GM18858 (cell line): ENCODE results near the gene MRPL11.
"Not testable (repeated sequence)": the region's sequence is repeated elsewhere in the genome, so short reads cannot be mapped to it uniquely, and the experiment has no call there.

ENCODE experiments used
- ATAC-seq: cut with Tn5 transposase; IDR thresholded peaks from one replicate; pipeline ENCODE4 v1.9.1; 2021; ENCODE audit not compliant: unreplicated experiment

Gene MRPL11

DNA sequence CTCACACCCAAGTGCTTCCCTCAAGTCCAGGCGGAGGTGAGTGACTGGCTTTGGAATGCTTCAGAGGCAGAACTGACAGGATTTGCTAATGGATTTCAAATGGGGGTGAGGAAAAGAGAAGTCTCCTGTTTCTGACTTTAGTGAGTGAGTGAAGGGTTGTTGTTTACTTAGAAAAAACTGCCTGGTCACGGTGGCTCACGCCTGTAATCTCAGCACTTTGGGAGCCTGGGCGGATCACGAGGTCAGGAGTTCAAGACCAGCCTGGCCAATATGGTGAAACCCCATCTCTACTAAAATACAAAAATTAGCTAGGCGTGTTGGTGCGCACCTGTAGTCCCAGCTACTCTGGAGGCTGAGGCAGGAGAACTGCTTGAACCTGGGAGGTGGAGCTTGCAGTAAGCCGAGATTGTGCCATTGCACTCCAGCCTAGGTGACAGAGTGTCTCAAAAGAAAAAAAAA lies 6.7 kb downstream of the MRPL11 start:
- not testable (repeated sequence) for ATAC-seq

DNA sequence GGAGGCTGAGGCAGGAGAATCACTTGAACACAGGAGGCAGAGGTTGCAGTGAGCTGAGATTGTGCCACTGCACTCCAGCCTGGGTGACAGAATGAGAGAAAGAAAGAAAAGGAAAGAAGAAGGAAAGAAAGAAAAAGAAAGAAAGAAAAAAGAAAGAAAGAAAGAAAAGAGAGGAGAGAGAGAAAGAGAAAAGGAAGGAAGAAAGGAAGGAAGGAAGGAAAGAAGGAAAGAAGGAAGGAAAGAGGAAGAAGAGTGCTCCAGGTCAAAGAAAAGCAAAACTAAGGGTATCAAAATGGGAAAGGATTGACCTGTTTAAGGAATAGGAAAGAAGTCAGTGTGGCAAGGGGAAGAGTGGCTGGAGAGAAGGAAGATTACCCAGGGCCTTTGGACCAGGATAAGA lies 7.4 kb downstream of the MRPL11 start:
- not testable (repeated sequence) for ATAC-seq

DNA sequence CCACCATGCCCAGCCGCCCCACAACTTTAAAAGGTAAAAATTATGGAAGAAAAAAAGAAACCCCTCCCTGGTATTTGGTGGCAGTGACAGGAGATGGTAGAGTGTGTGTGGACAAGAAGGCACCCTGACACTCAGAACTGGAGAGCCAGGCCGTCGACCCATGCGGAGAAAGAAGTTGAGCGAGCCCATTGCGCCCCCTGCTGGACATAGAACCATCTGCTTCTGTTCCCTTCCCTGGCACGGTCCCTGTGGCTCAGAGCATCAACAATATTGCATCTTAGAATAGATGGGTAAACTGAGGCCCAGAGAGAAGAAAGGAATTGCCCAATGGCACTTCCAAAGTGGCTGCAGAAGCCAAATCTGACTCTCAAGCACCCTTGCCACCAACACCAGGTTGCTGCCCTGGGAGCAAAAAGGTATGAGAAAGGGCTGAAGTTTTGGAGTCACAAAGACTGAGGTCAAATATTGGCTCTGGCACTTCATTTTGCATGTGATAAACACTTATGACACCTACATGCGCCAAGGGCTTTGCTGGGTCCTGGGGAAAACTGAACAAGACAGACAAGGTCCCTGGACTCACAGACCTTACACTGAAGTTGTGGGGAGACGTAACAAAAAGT lies 8.6 kb downstream of the MRPL11 start:
- ATAC-seq: no peak

DNA sequence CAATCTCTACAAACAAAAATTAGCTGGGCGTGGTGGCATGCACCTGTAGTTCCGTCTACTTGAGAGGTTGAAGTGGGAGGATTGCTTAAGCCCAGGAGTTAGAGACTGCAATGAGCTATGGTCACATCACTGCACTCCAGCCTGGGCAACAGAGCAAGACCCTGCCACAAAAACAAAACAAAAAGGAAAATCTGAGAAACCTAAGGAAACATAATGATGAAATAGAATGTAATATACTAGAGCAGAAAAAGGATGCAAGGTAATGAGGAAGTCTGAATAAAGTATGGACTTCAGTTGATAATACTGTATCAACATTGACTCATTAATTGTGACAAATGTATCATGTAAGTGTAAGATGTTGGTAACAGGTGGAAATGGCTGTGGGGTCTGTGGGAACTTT lies 9.7 kb downstream of the MRPL11 start:
- no peak for ATAC-seq

DNA sequence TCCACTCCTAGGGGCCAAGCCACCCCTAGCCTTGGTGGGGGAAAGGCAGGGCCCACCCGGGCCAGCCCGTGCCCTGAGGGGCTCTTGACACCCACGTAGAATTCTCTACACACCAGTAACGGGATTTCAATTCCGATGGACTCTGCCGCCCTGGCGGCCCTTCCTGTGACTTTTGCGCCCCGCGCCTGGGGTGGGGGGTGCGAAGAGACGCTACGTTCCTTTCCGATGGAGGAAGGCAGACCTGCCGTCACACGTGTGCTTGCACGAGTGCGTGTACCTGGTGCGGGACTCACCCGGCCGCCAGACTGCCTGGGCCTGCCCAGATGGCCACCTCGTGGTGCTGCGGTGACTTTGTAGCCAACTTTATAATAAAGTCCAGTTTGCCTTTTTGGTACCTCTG lies 12.3 kb downstream of the MRPL11 start:
- no peak for ATAC-seq

DNA sequence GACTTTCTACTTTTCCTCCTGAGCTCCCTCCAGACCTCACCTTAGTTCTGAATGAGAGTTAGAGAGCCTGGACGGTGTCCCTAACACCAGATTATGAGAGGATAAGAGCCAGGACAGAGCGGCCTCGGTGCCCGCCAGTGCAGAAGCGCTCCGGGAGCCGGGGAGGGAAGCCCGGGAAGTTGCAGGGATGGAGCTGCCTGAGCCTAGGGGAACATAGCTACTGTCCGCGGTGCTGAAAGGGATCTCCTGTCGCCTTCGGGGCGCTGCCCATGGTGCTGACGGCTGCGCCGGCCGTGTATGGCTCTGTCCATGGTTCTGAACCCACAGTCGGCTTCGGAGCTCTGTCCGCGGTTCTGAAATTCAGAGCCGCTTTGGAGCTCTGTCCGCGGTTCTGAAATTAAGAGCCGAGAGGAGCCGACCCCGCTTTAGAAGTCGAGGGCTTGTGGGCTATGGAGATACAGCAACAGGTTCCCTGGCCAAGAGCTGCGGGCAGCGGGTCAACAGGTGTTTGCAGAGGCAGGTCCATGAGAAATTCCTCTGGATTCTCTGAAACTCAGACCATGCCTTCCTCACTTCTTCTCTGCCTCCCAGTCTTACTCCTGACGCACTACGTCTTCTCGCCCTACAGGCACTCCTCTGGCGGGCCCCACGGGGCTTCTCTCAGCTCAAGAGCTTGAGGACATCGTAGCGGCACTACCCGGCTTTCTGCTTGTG lies 17.0 kb downstream of the MRPL11 start:
- ATAC-seq: peak; percentile 51

DNA sequence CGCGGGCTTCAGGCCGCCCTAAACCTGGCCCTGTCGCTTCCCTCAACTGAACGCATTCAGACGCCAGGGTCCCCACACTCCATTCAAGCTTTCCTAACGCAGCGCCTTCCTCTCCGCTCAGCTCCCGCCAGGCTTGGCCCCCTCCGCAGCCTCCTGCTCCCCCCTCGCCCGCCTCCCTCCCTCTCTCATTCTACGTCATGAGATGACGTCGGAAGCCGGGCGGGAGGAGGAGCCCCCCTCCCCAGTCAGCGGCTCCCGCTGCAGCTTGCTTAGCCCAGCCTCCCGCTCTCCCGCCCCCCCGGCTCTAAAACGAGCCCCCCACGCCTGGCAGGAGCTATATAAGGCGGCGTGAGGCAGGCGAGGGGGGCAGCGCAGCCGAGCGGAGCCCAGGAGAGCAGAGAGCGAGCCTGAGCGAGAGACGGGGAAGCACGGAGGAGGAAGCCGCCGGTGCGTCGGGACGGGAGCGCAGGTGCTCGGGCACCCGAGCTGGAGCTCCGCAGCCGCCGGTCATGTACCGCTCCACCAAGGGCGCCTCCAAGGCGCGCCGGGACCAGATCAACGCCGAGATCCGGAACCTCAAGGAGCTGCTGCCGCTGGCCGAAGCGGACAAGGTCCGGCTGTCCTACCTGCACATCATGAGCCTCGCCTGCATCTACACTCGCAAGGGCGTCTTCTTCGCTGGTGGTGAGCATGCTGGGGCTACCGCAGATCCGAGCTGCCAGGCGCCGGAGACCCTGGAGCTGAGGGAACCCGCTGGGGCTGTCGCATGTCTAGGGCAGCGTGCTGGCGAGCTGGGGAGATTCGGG lies 17.8 kb downstream of the MRPL11 start, which contains the start of gene NPAS4:
TSS of gene NPAS4 (plus strand) at position 365 of the 806 bp plus-strand sequence. CDS start at position 510, 145 bp downstream.
- ATAC-seq: no peak

DNA sequence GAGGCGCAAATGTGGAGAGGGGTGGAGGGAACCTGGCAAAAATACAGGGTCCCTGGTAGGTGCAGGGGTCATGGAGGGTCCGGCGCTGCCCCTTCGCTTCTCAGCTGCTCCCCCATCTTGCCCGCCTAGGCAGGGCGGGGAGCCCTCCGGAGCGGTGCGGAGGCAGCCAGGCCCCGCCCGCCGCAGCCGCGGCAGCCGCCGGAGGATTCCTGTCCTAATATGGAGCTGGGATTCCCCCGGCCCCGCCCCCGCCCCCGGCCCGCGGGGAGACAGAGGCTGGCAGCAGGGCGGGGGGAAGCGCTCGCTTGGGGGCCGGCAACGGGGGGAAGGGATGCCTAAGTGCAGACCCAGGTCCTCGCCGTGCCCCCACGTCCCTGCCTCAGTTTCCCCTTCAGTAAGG lies 18.8 kb downstream of the MRPL11 start:
- ATAC-seq: no peak

DNA sequence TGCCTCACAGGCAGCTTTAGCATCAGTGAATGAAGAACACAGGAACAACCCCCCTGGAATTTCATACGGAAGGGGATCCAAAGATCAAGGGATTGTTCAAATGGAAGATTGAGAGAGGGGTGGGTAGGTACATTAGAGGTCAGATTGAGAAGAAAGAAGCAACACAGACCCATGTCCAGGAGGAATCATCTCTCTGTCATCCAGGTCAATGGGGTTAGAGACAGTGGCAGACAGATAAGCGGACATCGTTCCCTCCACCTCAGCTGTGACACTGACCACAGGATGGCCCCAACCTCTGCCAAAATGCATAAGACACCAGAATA lies 19.7 kb downstream of the MRPL11 start:
- no peak for ATAC-seq

DNA sequence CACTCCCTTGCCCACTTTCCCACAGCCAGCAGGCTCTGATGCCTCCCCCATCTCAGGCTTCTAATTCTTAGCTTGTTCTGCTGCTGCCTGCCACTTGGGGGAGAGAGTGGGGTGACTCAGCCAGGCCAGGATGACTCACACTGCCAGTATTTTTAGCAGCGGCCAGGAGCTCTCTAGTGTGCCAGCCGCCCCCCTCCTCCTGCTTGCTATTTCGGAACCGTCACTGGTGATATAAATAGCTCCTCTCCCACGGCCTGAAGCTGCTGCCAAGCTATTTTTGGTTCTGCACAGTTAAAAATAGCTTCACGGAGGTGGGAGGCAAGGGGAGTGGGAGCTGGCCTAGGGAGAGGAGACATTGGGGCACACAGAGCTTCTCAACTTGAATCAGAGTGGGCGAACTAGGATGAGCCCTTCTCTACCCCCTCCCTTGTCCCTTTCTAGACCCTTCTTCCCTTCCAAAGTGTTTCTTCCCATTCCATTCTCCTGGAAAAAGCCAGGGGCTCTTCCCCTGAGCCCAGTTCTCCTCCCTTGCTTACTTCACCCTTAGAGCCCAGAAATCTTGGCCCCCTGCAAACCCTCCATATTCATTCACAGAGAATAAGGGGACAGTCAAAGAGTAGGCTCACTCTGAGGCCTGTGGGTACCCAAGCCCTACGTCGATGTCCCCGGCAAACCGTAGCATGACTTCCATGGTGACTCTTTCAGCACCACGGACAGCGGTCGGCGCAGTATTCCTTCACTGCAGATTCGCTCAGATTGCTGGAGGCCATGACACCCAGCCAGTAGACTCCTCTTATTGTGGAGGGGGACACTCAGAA lies 20.3 kb downstream of the MRPL11 start:
- ATAC-seq: no peak

DNA sequence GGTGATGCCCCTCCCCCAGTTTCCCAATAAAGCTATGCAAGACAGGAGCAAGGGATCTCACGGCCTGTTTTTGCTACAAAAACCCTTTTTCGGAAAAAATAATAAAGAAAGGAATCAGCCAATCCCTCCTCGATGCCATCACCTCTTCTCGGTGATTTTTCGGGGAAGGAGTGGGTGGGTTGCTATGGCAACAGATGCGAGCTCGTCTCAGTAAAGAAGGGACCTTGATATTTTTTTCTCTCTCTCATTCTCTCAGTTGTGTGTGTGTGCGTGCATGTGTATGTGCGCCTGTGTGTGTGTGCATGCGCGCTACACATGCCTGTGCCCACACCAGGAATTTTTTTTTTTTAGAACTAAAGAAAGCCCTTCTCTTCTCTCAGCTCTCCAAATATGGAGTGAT lies 21.6 kb downstream of the MRPL11 start:
- no peak for ATAC-seq

DNA sequence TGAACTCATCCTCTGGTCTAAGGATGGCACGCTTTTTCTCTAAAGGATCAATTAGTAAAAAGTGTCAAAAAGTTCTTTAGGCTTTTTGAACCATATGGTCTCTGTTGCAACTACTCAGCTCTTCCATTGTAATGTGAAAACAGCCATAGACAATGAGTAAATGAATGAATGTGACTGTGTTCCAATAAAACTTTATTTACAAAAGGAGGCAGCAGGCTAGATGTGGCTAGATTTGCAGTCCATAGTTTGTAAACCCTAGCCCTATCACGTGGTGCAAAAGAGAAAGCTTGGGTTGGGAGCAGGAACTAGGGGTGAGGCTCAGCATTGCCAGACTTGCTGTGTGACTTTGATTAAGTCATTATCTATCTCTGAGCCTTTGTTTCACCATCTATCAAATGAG lies 23.2 kb downstream of the MRPL11 start:
- ATAC-seq: no peak

DNA sequence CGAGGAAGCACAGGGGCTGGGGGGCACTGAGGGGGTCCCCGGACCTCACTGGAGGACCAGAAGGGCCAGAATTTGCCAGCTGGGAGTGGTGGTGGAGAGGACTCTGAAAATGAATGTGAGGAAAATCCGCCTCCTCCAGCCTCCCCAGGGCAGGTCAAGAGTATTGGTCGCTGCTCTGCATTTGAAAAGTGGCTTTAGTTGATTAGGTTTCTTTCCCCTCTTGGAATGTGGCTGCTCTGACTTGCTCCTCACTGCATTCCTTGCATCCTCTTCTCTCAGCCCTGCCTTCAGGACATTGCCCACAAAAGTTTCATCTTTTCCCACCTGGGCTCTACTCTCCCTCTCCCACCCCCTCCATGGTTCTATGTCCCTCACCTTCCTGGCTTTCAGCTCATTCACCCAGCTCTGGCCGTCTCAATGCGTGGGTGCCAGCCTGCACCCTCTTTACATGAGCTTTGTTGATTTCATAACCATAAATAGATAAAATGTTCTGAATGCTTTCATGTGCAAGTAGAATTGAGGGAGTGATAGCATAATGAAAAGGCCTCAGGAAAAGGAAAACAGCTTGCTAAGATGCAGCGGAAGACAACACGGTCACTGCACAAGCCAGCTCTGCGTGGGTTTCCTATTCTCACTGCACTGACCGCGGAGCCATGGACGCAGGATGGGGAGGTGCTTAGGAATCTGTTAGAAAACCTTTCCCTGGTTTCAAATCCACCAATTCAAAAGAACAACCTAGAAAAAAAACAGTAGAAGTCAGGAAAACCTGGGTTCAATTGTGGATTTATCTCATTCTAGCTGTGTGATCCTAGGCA lies 24.3 kb downstream of the MRPL11 start:
- no peak for ATAC-seq

DNA sequence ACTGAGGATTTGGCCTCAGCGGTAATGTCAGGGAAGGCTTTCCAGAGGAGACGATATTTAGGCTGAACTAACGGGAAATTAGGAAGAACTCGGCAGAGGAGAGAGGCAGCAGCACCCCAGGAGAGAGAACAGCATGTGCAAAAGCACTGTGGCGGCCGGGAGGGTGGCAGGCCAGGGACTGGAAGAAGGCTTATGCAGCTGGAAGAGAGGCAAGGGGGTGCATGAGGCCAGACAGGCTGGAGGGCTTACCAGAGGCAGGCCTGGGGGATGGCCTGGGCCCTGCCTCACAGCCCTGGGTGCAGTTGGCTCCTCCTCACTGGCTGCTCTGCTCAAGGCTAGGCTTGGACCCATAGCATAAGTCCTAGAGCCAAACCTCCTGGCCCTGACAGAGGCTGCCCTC lies 25.5 kb downstream of the MRPL11 start:
- ATAC-seq: no peak

DNA sequence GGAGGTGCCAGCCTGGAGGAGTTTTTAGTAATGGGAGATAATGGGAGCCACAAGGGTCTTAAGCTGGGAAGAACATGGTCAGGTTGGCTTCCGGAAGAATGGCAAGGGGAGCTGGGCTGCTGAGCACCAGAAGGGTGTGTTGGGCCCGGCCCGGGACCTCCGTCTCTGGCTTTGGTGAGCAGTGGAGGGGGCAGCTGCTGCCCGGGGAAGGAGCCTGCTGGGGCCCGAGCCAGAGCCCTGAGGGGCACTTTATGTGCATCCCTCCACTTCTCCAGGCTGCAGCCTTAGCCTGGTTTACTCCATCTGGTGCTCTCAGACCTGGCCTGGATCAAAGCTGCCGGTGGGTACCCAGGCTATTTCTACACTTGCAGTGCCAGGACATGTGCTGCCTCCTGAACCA lies 26.5 kb downstream of the MRPL11 start:
- no peak for ATAC-seq

DNA sequence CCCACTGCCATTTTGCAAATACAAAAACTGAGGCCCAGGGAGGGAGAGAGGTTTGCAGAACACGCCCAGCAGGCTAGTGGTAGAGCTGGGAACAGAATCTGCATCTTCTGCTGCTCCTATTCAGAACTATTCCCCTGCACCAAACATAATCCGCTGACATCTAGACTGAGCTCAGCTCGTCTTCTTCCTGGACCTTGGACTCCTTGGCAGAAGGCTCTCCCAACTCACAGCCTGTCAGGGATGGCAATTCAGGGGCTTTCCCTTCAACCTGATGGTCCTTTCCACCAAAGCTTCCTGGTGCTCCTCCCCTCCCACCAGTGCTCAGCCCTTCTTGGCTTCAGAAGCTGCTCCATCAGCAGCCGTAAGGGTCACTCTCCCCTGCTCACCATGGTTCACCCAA lies 27.3 kb downstream of the MRPL11 start:
- ATAC-seq: no peak

DNA sequence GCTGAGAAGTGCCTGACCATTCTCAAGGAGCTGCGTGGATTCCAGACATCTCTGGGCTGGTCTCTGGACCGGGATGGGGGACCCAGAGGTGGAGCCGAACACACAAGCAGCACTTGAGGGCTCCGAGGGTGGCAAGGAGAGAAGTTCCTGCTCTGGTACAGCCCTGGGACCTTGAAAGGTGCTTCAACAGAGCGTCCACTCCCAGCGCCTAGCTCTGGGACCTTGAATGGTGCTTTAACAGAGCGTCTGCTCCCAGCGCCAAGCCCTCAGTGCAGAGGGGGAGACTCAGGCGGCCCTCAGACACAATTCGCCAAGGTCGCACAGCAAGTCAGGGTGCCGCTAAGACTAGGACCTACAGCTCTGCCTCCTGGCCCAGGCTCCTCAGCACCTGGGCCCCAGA lies 28.5 kb downstream of the MRPL11 start:
- no peak for ATAC-seq

DNA sequence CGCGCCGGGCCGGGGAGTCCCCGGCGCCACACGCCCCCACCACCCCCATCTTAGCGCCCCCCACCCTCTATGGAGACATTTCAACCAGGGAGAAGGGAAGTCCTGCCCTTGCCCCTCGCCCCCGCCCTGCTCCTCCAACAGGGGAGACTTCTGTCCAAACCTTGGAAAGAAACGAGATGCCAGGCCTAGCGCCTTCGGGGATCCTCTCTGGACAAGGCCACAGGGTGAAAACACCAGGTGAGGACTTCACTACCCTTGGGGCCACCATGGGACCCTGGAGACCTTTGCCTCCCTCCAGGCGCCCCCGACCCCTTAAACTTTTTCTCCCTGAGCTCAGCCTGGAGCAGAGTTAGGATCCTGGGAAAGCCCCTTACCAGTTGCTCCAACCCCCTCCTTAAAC lies 29.4 kb downstream of the MRPL11 start:
- ATAC-seq: no peak

DNA sequence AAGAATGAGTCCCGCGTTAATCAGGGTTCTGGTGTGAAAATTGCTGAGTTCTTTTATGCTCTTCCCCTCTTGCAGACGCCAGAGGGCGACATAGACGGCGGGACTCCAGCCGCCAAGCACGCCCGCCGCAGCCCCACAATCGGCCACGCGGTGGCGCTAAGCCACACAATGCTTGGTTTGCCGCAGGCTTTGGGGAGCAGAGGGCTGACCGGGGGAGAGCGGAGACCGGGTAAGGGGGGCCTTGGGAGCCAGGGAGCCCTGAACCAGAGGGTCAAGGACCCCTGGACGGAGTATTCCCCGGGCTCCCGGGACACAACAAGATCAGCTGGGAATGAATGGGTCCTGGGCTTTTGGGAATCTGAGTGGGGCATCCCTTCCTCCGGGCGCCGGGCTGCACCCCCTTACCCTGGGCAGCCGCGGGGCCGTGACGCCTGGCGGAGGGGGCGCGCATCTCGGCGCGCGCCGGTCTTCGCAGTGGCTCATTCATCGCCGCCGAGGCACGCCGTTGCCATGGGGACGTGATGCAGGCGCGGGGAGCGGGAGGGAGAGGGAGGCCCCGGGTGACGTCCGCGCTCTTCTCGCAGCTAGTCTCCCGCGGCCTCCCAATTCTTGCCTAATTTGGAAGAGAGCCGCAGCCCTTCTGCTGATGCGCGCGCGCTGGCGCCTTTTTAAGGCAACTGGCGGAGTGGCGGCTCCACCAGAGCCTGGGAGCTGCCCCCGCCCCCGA lies 30.0 kb downstream of the MRPL11 start:
- no peak for ATAC-seq

DNA sequence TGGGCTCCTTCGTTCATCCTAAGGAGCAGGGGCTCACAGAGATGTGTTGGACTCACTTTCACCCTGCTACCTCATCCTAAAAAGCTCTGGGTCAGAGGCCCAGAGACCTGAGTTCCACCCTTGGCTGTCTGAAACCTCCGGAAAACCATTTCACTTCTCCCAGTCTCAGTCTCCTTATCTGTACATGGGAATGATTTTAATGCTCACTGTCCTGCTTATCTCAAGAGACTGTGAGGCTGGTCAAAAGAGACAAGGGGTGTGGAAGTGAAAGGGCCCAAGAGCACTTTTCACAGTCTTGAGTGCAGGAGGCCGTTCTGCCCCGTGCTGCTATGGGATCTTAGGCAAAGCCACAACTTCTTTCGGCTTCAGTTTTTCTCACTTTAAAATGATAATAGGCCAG lies 31.0 kb downstream of the MRPL11 start:
- no peak for ATAC-seq
